KOPT-K1 (cell line): ENCODE results near the gene TMEM214.
A peak's percentile ranks its signal among the peaks of the same experiment; 100 is the strongest.

Experiments used
- H3K27ac ChIP-seq: fragments of 200-600 bp; sonication (generic); 2 replicates; pipeline ENCODE4 v1.5.1; 2016; ENCODE audit warnings: antibody characterized with exemption, mild to moderate bottlenecking, low read depth, low read length; ENCODE audit not compliant: poor library complexity, severe bottlenecking
- H3K36me3 ChIP-seq: fragments of 200-600 bp; sonication (generic); 2 replicates; pipeline ENCODE4 v1.5.1; 2017; ENCODE audit warnings: antibody characterized with exemption, mild to moderate bottlenecking, low read length, moderate library complexity; ENCODE audit not compliant: insufficient read depth
- H3K9me3 ChIP-seq: fragments of 200-600 bp; sonication (generic); 2 replicates; pipeline ENCODE4 v1.5.1; 2017; ENCODE audit warnings: antibody characterized with exemption, low read length, mild to moderate bottlenecking; ENCODE audit not compliant: insufficient read depth, poor library complexity, severe bottlenecking

The TMEM214 gene, protein sequence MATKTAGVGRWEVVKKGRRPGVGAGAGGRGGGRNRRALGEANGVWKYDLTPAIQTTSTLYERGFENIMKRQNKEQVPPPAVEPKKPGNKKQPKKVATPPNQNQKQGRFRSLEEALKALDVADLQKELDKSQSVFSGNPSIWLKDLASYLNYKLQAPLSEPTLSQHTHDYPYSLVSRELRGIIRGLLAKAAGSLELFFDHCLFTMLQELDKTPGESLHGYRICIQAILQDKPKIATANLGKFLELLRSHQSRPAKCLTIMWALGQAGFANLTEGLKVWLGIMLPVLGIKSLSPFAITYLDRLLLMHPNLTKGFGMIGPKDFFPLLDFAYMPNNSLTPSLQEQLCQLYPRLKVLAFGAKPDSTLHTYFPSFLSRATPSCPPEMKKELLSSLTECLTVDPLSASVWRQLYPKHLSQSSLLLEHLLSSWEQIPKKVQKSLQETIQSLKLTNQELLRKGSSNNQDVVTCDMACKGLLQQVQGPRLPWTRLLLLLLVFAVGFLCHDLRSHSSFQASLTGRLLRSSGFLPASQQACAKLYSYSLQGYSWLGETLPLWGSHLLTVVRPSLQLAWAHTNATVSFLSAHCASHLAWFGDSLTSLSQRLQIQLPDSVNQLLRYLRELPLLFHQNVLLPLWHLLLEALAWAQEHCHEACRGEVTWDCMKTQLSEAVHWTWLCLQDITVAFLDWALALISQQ

GRCh38 chr2:27032495-27033252 lies at the start of gene TMEM214:
Gene TMEM214 (plus strand): TSS chr2:27032965. CDS start chr2:27033016, 51 bp downstream.
- Histone ChIP-seq H3K36me3 (peaks cover 31% of the 10 kb centered on the region), H3K9me3 (no peaks in the 10 kb centered on the region), H3K27ac (peak within 1 kb of the TSS; percentile 65)

DNA sequence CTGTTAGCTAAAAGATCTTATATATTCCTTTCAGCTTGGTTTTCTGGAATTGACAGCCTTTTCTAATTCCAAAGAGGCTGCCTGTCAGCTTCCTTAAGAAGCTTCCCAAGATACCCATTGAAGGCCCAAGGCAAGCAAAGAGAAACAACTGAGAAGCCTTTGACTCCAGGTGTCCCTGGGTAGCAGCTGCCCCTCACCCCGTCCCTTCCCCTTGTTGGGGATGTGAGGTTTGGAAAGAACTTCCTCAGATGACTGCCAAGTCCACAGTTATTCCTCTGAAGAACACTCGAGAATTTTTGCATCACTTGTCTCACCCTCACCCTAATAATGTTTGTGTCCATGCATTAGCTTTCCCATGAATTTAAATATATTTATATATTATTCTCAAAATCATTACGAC lies 49.0 kb upstream of the TMEM214 start:
- no peaks in the 10 kb centered on the region for H3K9me3 ChIP-seq
- no peaks in the 10 kb centered on the region for H3K36me3 ChIP-seq

DNA sequence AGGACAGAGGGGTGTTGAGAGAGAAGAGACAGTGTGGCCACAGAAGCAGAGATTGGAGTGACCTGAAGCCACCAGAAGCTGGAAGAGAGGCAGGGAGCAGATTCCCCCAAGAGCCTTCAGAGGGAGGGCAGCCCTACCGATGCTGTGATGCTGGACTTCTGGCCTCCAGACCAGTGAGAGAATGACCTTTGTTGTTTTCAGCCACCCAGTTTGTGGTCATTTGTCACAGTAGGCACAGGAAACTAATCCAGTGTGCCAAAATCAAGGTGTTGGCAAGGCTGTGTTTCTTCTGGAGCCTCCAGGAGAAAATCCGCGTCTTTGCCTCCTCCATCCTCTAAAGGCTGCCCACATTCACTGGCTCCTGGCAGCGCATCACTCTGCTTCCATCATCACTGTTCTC lies 47.0 kb upstream of the TMEM214 start:
- Histone ChIP-seq H3K36me3 (no peaks in the 10 kb centered on the region), H3K27ac (no peak overlapping the region), H3K9me3 (no peaks in the 10 kb centered on the region)

More for the DNA sequence above, 49.0 kb upstream of the TMEM214 start:
- no peak overlapping the region for H3K27ac ChIP-seq

DNA sequence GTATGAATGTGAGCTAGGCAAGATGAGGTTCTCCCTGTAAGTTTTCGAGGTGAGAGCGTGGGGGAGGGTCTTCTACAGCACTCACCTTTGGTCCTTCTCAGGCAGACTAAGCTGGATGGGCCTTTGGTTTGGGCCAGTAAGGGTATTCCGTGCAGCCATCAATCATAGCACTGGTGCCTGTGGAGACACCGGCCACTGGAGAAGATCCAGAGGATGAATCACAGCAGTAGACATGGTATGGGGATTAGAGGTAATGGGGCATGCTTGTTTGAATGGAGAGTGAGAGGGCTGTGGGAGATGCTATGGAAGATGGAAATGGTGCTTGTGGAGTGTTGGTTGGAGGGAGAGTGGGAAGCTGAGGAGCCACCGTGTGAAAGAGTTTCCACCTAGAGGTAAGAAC lies 46.2 kb upstream of the TMEM214 start:
- Histone ChIP-seq H3K36me3 (no peaks in the 10 kb centered on the region), H3K9me3 (no peaks in the 10 kb centered on the region), H3K27ac (no peak overlapping the region)

GRCh38 chr2:26988058-26988860 lies 44.5 kb upstream of the TMEM214 start:
- H3K36me3 ChIP-seq = no peaks in the 10 kb centered on the region
- H3K27ac ChIP-seq = no peak overlapping the region
- H3K9me3 ChIP-seq = no peaks in the 10 kb centered on the region

GRCh38 chr2:26989156-26989555 lies 43.6 kb upstream of the TMEM214 start:
- Histone ChIP-seq H3K9me3 (no peaks in the 10 kb centered on the region), H3K27ac (no peak overlapping the region), H3K36me3 (no peaks in the 10 kb centered on the region)

DNA sequence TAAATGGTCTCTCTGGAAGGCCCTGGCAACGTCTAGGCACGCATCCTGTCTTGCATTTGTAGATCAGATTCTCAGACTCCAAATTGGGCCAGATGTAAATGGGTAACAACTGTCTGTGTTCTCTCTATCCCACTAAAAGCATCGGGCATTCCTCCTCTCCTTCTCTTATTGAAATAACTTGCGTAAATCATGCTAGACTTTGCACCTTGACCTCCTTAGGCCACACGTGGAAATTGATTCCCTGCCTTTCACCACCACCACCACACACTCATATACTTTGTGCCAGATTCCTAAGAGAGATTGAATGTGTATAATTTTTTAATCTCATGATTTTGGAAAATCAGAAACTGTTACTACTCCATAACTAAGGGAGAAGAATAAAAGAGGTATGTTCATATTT lies 41.0 kb upstream of the TMEM214 start:
- no peak overlapping the region for H3K27ac ChIP-seq
- H3K36me3 ChIP-seq = no peaks in the 10 kb centered on the region
- no peaks in the 10 kb centered on the region for H3K9me3 ChIP-seq

DNA sequence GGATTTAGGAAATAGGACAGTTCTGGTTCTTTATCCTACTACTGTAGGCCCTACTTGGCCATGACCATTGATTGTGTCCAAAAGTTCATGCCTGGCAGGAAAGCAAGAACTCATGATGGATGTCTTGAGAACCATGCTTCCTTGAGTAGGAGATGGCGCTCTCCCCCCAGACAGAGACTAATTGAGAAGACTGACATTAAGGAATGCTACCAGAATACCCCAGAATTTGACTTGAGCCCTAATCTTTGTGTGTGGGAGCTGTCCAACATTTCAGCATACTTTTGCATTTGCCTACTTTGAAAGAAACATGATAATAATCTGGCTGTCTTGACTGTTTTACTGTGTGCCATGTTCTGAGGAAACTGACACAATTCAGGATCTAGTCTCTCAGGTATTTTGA lies 39.0 kb upstream of the TMEM214 start:
- H3K36me3 ChIP-seq = no peaks in the 10 kb centered on the region
- no peak overlapping the region for H3K27ac ChIP-seq
- H3K9me3 ChIP-seq = no peaks in the 10 kb centered on the region

- no peaks in the 10 kb centered on the region for H3K9me3 ChIP-seq
- no peaks in the 10 kb centered on the region for H3K36me3 ChIP-seq
These were observed 37.8 kb upstream of the TMEM214 start for GRCh38 chr2:26994983-26995382.

DNA sequence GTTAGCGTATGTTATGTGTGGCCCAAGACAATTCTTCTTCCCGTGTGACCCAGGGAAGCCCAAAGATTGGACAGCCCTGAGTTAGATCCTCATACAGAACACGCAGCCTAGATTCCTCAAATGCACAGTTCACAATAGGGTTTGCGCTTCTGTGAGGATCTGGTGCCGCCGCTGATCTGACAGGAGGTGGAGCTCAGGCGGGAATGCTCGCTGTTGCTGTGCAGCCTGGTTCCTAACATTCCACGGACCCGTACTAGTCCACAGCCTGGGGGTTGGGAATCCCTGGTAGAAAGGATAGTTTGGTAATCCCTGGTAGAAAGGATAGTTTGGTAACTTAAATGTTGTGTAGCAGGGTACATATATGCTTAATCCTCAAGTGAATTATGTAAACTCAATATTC lies 35.4 kb upstream of the TMEM214 start:
- Histone ChIP-seq H3K9me3 (no peaks in the 10 kb centered on the region), H3K27ac (no peak overlapping the region), H3K36me3 (no peaks in the 10 kb centered on the region)

More at GRCh38 chr2:26994983-26995382, 37.8 kb upstream of the TMEM214 start:
- no peak overlapping the region for H3K27ac ChIP-seq

- H3K9me3 ChIP-seq = no peaks in the 10 kb centered on the region
- H3K27ac ChIP-seq = no peak overlapping the region
- H3K36me3 ChIP-seq = no peaks in the 10 kb centered on the region
These were observed 34.4 kb upstream of the TMEM214 start for GRCh38 chr2:26998323-26998722.

DNA sequence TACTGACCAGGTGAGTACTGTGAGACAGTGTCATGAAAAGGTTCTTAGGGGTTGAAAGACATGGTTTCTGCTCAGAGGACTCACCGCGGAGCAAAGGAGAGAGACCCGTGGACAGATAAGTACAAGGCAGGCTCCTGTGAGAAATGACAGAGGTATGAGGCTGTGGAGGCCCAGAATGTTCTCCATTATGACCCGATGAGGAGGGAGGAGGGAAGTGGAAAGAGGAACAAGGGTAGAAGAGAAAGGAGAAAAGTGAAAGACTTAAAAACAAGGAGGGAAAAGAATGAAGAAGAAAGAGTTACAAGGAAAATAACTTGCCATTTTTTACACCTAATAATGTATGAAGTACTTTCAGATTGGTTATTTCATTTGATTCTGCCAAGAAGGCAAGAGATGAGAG lies 32.5 kb upstream of the TMEM214 start:
- Histone ChIP-seq H3K27ac (no peak overlapping the region), H3K9me3 (no peaks in the 10 kb centered on the region), H3K36me3 (no peaks in the 10 kb centered on the region)

DNA sequence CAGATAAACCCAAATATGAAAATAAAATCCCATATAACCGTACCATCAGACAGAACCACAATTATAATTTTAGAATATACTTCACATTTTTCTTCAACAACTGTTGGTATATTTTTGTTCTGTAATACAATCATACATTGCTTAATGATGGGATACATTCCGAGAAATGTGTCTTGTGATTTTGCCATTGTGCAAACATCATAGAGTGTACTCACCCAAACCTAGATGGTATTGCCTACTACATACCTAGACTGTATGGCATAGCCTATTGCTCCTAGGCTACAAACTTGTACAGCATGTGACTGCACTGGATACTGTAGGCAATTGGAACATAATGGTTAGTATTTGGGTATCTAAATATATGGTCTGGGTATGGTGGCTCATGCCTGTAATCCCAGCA lies 31.8 kb upstream of the TMEM214 start:
- H3K9me3 ChIP-seq = no peaks in the 10 kb centered on the region
- no peak overlapping the region for H3K27ac ChIP-seq
- H3K36me3 ChIP-seq = no peaks in the 10 kb centered on the region

GRCh38 chr2:27001950-27002349 lies 30.8 kb upstream of the TMEM214 start:
- H3K9me3 ChIP-seq = no peaks in the 10 kb centered on the region

More at GRCh38 chr2:27001950-27002349, 30.8 kb upstream of the TMEM214 start:
- H3K36me3 ChIP-seq = no peaks in the 10 kb centered on the region
- no peak overlapping the region for H3K27ac ChIP-seq
